HFF-Myc (cell line): ENCODE measurements around the gene NEURL1.

Experiments
- DNase-seq: peaks from one replicate; pipeline ENCODE4 v3.0.0-alpha.2; 2011; ENCODE audit warnings: low read depth; ENCODE audit errors: extremely low read depth
- H3K4me3 ChIP-seq: replicated peaks from 2 replicates; pipeline ENCODE4 v1.5.1; 2011; ENCODE audit warnings: low read depth, mild to moderate bottlenecking, control low read depth, low read length
- TF ChIP-seq, protein P1 (sequence below): IDR thresholded peaks from 2 replicates; pipeline ENCODE4 v1.5.1; 2012; ENCODE audit warnings: mild to moderate bottlenecking, low read depth, low read length, control low read depth; ENCODE audit errors: missing control alignments

The NEURL1 gene

DNA sequence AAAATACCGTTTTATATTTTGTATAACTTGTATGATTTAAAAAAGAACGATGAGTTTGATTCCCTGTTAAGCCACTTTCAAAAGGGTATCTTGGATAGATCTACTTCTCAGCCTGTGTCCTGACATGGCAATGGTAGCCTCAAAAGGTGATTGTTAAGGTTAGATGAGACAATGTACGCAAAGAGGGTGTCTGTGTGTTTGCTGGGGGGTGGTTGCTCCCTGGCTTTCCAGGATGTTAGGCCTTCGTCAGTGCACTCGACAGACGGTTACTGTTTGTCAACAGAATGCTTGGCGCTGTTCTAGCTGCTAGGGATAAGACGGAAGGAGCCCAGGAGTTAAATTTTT is 90.3 kb downstream of the NEURL1 start:
- TF ChIP-seq, protein P1, sequence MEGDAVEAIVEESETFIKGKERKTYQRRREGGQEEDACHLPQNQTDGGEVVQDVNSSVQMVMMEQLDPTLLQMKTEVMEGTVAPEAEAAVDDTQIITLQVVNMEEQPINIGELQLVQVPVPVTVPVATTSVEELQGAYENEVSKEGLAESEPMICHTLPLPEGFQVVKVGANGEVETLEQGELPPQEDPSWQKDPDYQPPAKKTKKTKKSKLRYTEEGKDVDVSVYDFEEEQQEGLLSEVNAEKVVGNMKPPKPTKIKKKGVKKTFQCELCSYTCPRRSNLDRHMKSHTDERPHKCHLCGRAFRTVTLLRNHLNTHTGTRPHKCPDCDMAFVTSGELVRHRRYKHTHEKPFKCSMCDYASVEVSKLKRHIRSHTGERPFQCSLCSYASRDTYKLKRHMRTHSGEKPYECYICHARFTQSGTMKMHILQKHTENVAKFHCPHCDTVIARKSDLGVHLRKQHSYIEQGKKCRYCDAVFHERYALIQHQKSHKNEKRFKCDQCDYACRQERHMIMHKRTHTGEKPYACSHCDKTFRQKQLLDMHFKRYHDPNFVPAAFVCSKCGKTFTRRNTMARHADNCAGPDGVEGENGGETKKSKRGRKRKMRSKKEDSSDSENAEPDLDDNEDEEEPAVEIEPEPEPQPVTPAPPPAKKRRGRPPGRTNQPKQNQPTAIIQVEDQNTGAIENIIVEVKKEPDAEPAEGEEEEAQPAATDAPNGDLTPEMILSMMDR: no peak
- H3K4me3 ChIP-seq: 0 out of 2 replicates have a peak overlapping the region, but pooled peaks have one; percentile 22

DNA sequence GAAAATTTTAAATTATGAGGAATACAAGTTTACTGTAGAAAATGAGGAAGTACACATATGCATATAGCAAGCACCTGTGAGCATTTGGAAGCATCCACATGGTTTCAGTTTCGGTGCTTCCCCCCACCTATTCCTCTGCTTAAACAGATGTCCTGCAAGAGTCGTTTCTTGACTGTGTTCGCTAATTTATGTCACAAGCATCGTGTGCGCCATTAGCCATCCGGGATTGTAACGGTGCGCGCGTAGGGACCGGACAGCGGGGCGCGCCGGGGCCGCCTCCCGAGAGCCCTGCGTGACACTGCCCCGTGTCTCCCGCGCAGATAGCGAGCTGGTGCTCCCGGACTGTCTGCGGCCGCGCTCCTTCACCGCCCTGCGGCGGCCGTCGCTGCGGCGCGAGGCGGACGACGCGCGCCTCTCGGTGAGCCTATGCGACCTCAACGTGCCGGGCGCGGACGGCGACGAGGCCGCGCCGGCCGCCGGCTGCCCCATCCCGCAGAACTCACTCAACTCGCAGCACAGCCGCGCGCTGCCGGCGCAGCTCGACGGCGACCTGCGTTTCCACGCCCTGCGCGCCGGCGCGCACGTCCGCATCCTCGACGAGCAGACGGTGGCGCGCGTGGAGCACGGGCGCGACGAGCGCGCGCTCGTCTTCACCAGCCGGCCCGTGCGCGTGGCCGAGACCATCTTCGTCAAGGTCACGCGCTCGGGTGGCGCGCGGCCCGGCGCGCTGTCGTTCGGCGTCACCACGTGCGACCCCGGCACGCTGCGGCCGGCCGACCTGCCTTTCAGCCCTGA is 90.9 kb downstream of the NEURL1 start:
- TF ChIP-seq, protein P1: no peak
- peak overlapping the region; percentile 22; the same call in 1 of the 2 replicates for H3K4me3 ChIP-seq
- DNase-seq: no peak

More for the DNA sequence above, 90.3 kb downstream of the NEURL1 start:
- no peak for DNase-seq

DNA sequence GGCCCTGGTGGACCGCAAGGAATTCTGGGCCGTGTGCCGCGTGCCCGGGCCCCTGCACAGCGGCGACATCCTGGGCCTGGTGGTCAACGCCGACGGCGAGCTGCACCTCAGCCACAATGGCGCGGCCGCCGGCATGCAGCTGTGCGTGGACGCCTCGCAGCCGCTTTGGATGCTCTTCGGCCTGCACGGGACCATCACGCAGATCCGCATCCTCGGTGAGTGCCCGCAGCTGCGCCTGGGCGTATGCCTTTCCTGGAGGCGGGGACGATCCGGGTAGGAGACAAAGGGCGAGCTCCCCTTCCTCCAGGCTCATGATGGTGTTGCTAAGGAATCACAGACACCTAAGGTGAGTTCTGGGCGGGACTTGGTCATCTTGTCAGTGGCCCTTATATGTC is 91.5 kb downstream of the NEURL1 start:
- DNase-seq: no peak
- H3K4me3 ChIP-seq: no peak overlapping the region
- TF ChIP-seq, protein P1: no peak

DNA sequence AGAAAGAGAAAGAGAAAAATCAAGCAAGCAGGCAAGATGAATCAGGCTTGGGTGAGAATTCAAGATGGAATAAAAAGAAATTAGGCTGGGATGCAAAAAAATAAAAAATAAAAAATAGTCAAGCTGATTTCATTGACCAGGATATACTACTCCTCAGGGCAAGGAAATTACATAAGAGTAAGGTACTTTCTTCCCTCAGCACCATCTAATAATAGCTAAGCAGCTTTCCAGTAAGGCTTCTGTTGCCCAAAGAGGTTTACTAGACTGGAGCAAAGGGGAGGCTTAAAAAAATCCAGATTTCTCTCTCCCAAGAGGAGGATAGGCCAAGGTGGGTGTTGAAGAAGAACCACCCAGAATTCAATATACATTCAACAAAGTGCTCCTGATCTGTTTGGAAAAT is 93.6 kb downstream of the NEURL1 start:
- H3K4me3 ChIP-seq: no peak overlapping the region
- TF ChIP-seq, protein P1: no peak
- DNase-seq: no peak

DNA sequence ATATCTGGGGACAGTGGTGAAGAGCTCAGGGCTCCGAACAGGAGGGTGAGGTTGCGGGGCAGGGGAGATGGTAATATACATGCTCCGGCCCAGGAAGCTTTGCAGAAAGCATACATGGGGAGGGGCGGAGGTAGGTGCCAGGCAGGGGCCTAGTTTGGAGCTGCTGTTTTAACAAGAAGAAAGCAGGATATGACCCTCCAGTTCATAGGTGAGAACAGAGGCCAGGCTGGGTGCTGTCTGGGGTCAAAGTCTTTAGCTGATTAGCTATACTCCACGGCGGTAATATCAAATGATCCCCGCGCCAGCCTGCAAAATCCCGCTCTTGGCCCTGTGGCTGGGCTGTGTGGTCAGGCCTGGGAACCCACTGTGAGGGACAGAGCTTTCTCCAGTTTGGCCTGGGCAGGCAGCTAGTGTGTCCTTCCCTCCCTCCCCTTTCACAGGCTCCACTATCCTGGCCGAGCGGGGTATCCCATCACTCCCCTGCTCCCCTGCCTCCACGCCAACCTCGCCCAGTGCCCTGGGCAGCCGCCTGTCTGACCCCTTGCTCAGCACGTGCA is 95.6 kb downstream of the NEURL1 start:
- no peak for DNase-seq
- TF ChIP-seq, protein P1: no peak
- H3K4me3 ChIP-seq: no peak overlapping the region

DNA sequence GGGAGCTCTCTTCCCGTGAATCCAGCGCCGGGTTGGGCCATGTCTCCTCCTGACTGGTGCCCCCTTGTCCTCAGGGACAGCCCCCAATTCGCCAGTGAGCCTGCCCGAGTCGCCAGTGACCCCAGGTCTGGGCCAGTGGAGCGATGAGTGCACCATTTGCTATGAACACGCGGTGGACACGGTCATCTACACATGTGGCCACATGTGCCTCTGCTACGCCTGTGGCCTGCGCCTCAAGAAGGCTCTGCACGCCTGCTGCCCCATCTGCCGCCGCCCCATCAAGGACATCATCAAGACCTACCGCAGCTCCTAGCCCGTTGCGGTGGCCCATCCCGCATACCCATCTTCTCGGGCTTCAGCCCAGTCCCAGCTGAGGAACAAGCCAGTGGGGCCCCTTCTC is 96.6 kb downstream of the NEURL1 start:
- TF ChIP-seq, protein P1: no peak
- H3K4me3 ChIP-seq: no peak overlapping the region
- no peak for DNase-seq

DNA sequence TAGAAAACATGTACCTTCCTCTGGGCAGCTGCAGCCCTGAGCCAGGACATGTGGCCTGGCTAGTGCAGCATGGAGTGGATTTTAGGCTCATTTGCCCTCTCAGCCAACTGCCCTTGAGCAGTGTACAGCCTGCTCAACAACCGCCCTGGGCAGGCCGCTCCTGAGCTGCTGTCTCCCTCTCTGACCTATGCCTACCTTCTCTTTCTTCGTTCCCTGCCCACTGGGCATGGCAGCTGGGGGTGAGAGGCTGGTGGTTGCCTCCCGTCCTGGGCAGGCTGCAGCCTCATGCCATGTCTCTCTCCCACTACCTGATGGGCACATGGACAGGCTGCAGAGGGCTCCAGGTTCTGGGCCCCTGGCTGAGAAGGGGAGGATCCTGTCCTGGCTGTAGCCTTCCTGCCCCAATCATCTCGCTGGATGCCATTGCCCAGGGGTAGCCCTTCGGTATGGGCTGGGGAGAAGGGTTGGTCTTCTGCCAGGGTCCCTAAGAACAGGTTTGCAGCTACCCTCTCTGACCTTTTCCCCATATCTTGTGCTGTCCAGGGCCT is 97.3 kb downstream of the NEURL1 start:
- no peak overlapping the region for H3K4me3 ChIP-seq
- no peak for DNase-seq
- TF ChIP-seq, protein P1: no peak
